AG09309 (cell line): Measurements from ENCODE around the gene APBA1.

Experiments
- DNase-seq: peaks from one replicate; pipeline ENCODE4 v3.0.0-alpha.2; 2010; ENCODE audit warnings: low read depth
- H3K4me3 ChIP-seq: 2 replicates; pipeline ENCODE4 v1.5.1; 2011; ENCODE audit warnings: mild to moderate bottlenecking, low read depth, low read length, moderate library complexity; ENCODE audit not compliant: control insufficient read depth
- TF ChIP-seq, protein P1 (sequence below): IDR thresholded peaks from 2 replicates; pipeline ENCODE4 v1.5.1; 2011; ENCODE audit warnings: mild to moderate bottlenecking, low read depth, low read length, inconsistent platforms; ENCODE audit not compliant: insufficient read depth, control insufficient read depth; ENCODE audit errors: missing control alignments

Gene APBA1

DNA sequence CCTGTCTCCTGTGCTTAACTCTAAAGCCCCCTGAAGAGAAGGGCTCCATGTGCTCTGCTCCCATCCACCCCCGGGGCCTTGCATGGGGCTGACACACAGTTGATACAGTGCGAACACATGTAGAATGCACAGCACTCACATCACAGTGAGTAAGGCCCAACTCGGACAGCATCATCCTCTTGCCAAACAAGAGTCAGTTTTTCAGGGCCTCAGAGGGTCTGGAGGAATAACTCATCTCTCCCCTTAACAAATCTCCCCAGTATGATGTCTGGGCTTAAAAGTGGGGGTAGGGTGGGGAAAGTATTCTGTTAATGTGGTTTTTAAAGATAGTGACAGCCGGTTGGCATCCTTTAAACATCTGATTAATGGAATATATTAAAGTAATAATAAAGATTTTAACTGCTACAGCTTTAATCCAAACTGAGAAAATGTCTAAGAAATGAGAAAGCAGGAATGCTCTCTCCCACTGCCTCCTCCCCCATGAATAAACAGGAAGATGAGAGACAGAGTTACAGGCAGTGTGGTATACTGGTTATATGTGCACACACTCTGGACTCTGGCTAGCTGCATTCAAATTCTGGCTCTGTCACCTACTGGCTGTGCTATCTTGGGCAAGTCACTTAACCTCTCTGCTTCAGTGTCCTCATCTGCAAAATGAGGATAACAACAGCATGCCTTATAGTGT is 22.5 kb downstream of the APBA1 start:
- TF ChIP-seq, protein P1, sequence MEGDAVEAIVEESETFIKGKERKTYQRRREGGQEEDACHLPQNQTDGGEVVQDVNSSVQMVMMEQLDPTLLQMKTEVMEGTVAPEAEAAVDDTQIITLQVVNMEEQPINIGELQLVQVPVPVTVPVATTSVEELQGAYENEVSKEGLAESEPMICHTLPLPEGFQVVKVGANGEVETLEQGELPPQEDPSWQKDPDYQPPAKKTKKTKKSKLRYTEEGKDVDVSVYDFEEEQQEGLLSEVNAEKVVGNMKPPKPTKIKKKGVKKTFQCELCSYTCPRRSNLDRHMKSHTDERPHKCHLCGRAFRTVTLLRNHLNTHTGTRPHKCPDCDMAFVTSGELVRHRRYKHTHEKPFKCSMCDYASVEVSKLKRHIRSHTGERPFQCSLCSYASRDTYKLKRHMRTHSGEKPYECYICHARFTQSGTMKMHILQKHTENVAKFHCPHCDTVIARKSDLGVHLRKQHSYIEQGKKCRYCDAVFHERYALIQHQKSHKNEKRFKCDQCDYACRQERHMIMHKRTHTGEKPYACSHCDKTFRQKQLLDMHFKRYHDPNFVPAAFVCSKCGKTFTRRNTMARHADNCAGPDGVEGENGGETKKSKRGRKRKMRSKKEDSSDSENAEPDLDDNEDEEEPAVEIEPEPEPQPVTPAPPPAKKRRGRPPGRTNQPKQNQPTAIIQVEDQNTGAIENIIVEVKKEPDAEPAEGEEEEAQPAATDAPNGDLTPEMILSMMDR: no peak
- no peak overlapping the region for H3K4me3 ChIP-seq
- DNase-seq: peak; percentile 21

DNA sequence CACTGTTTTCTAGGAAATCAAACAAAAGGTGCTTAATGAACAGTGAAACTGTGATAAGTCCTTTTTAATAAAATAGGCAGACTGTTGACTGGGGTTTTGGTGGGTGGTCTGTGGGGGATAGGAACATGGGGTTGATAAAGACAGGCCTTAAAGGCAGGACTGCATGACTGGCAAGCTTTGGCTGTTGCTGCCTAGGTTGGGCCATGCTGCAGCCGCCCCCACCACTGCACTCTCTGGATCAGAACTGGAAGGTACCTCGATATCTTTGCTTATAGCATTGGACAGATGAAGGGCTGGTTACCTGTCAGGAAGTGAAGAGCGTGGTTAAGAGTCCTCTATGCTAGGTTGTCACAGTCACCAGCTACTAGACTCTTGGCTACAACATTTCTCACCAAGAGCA is 24.4 kb downstream of the APBA1 start:
- no peak overlapping the region for H3K4me3 ChIP-seq
- TF ChIP-seq, protein P1: no peak
- DNase-seq: no peak

DNA sequence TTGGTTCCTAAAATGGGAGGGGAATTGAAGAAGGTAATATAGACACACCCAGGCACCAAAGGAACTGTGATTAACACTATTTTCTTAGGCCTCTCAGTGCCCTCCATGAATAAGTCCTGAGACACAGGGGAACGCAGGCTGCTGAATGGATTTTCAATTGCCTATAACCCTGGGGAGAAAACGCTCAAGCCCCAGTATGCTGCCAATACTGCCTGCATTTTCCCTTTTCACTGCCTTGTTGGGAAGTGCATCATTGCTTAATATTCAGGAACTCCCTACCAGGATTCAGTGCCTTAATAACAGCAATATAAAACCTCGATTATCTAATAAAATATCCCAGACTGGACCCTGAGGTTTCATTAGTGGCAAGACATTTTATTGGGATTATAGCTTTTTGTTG is 25.4 kb downstream of the APBA1 start:
- no peak overlapping the region for H3K4me3 ChIP-seq
- no peak for DNase-seq
- TF ChIP-seq, protein P1: no peak

DNA sequence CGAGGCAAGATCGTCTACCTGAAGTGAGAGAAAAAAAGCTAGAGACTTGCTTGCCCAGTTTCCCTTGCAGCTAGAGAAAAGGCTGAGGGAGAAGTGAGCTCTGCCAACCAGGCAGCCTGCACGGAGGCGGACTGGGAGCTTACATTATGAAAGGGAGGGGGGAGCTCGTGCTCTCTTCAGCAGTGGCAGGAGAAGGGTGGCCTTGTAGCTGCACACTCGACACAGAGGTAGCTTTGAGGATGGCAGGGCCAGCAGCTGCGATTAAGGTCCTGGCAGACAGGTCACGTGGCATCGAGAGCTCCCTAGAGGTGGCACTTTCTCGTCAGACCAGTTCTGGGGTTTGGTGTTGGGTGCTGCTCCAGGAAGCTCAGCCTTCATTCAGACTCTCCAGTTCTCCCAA is 26.7 kb downstream of the APBA1 start:
- TF ChIP-seq, protein P1: no peak
- H3K4me3 ChIP-seq: no peak overlapping the region
- DNase-seq: no peak

DNA sequence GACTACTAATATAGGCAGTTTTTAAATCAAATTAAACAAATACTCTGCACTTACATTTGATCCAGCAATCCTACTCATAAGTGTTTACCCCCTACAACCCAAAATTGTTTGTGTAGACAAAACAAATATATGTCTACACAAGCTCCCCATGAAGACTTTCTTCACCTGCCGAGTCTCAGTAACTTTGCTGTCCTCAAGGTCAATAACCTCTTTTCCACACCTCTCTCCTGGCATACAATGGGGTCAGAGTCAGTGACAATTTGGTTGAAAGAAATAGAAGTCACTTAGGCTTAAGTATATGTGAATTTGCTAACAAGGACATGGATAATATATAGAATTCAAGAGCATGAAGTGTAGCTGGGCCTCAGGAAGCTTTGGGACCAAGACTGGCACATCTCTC is 29.1 kb downstream of the APBA1 start:
- no peak for DNase-seq
- H3K4me3 ChIP-seq: no peak overlapping the region
- TF ChIP-seq, protein P1: no peak

DNA sequence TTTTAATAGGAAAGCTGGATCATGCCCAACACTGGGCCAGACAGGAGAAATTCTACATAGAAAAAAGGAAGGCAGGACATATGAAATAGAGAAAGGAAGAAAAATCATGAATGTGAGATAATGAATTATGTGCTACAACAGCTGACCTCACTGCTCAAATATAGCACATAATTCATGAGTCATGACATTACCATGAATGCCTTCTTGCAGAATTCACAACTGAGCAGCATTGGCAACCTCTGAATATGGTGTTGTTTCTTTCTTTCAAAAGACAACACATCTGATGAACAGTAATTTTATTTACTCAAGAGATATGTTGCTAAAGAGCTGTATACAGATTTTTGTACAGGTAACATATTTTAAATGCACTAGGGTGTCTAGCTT is 34.4 kb downstream of the APBA1 start:
- no peak overlapping the region for H3K4me3 ChIP-seq
- peak; percentile 14 for DNase-seq
- TF ChIP-seq, protein P1: no peak
